Trophoblast cell (in vitro differentiated cells and primary cell): ENCODE data around the gene CTXN1.
A peak's percentile ranks its signal among the peaks of the same experiment; 100 is the strongest.

Experiments
- DNase-seq, 2 donors: peaks; one replicate each; pipeline ENCODE4 v3.0.0-alpha.2; 2016
- H2AFZ ChIP-seq: 2 replicates; pipeline ENCODE4 v1.6.1; 2013; ENCODE audit warnings: low read length, moderate library complexity, mild to moderate bottlenecking; ENCODE audit not compliant: insufficient read depth, poor library complexity
- H2AK5ac ChIP-seq: 2 replicates; pipeline ENCODE4 v1.6.1; 2013; ENCODE audit warnings: mild to moderate bottlenecking, low read length
- H2BK120ac ChIP-seq: 2 replicates; pipeline ENCODE4 v1.6.1; 2013; ENCODE audit warnings: low read length, mild to moderate bottlenecking, moderate library complexity; ENCODE audit not compliant: insufficient read depth, poor library complexity
- H2BK12ac ChIP-seq: 2 replicates; pipeline ENCODE4 v1.6.1; 2013; ENCODE audit warnings: mild to moderate bottlenecking, low read length, moderate library complexity
- H2BK5ac ChIP-seq: 2 replicates; pipeline ENCODE4 v1.6.1; 2013; ENCODE audit warnings: low read length, low read depth, moderate library complexity, mild to moderate bottlenecking; ENCODE audit not compliant: poor library complexity
- H3K14ac ChIP-seq: 2 replicates; pipeline ENCODE4 v1.6.1; 2013; ENCODE audit warnings: mild to moderate bottlenecking, low read length
- H3K18ac ChIP-seq: 2 replicates; pipeline ENCODE4 v1.6.1; 2013; ENCODE audit warnings: mild to moderate bottlenecking, low read length
- H3K23ac ChIP-seq: 2 replicates; pipeline ENCODE4 v1.6.1; 2013; ENCODE audit warnings: low read length
- H3K27ac ChIP-seq: 2 replicates; pipeline ENCODE4 v1.5.1; 2013; ENCODE audit warnings: low read depth, mild to moderate bottlenecking, inconsistent platforms, low read length, moderate library complexity
- H3K27me3 ChIP-seq: 2 replicates; pipeline ENCODE4 v1.6.1; 2013; ENCODE audit warnings: inconsistent platforms, mild to moderate bottlenecking, low read length, moderate library complexity; ENCODE audit not compliant: insufficient read depth
- H3K36me3 ChIP-seq, 2 experiments: 1 replicate in 1 of 2; 2 replicates in 1 of 2; pipeline ENCODE4 v1.6.1; 2013; ENCODE audit warnings: low read length in 2 of 2, mild to moderate bottlenecking in 2 of 2, moderate library complexity in 1 of 2; ENCODE audit not compliant: insufficient read depth in 2 of 2, control insufficient read depth in 1 of 2
- H3K4ac ChIP-seq: 2 replicates; pipeline ENCODE4 v1.6.1; 2013; ENCODE audit warnings: low read depth, mild to moderate bottlenecking, low read length, moderate library complexity
- H3K4me1 ChIP-seq, 2 experiments: 1 replicate in 1 of 2; 2 replicates in 1 of 2; pipeline ENCODE4 v1.6.1; 2013; ENCODE audit warnings: low read length in 2 of 2, mild to moderate bottlenecking in 2 of 2, moderate library complexity in 1 of 2; ENCODE audit not compliant: insufficient read depth in 2 of 2, control insufficient read depth in 1 of 2
- H3K4me2 ChIP-seq: 2 replicates; pipeline ENCODE4 v1.6.1; 2013; ENCODE audit warnings: inconsistent platforms, mild to moderate bottlenecking, low read length, moderate library complexity
- H3K4me3 ChIP-seq: 2 replicates; pipeline ENCODE4 v1.5.1; 2013; ENCODE audit warnings: mild to moderate bottlenecking, low read depth, low read length, inconsistent platforms
- H3K79me1 ChIP-seq: one replicate; pipeline ENCODE4 v1.6.1; 2013; ENCODE audit warnings: low read length
- H3K79me2 ChIP-seq: 2 replicates; pipeline ENCODE4 v1.6.1; 2013; ENCODE audit warnings: low read length, mild to moderate bottlenecking; ENCODE audit not compliant: control insufficient read depth, insufficient read depth, poor library complexity
- H3K9ac ChIP-seq: 2 replicates; pipeline ENCODE4 v1.6.1; 2013; ENCODE audit warnings: mild to moderate bottlenecking, low read length
- H3K9me3 ChIP-seq: 2 replicates; pipeline ENCODE4 v1.6.1; 2013; ENCODE audit warnings: low read depth, mild to moderate bottlenecking, control low read depth, inconsistent platforms, low read length; ENCODE audit not compliant: insufficient read depth
- H4K12ac ChIP-seq: 2 replicates; pipeline ENCODE4 v1.6.1; 2013; ENCODE audit warnings: low read depth, mild to moderate bottlenecking, low read length, moderate library complexity
- H4K8ac ChIP-seq: 2 replicates; pipeline ENCODE4 v1.6.1; 2013; ENCODE audit warnings: low read depth, mild to moderate bottlenecking, low read length, moderate library complexity
- H4K91ac ChIP-seq: one replicate; pipeline ENCODE4 v1.6.1; 2013; ENCODE audit warnings: low read depth, mild to moderate bottlenecking, low read length, moderate library complexity
- WGBS: extraction: QIAGEN DNeasy Blood & Tissue Kit; methylation state at CpG from one replicate; pipeline ENCODE4 v1.1.7; 2013; ENCODE audit warnings: missing lambda C conversion rate; ENCODE audit not compliant: insufficient read length, insufficient coverage; ENCODE audit errors: extremely low coverage; 5-methylcytosine and 5-hydroxymethylcytosine counted together

Gene CTXN1

GRCh38 chr19:7912144-7912696 lies 13.7 kb downstream of the CTXN1 start:
- DNase-seq: peak in 1 of 2 donors; percentile 40
- no peak overlapping the region for H2BK5ac ChIP-seq
- no peak overlapping the region for H3K18ac ChIP-seq
- H4K12ac ChIP-seq: no peak overlapping the region
- H3K14ac ChIP-seq: no peak overlapping the region
- no peak overlapping the region for H2BK12ac ChIP-seq
- H3K27ac ChIP-seq: no peak overlapping the region
- H3K4ac ChIP-seq: no peak overlapping the region
- no peak overlapping the region for H3K4me3 ChIP-seq
- H3K9ac ChIP-seq: no peak overlapping the region
- peaks cover 8 to 11% of the 10 kb centered on the region in 2 experiments for H3K4me1 ChIP-seq
- H2AK5ac ChIP-seq: no peak overlapping the region
- H4K91ac ChIP-seq: no peak overlapping the region
- peaks cover 4% of the 10 kb centered on the region for H3K9me3 ChIP-seq
- no peaks in the 10 kb centered on the region for H3K79me1 ChIP-seq
- no peak overlapping the region for H2AFZ ChIP-seq
- no peak overlapping the region for H4K8ac ChIP-seq
- peaks cover 38 to 41% of the 10 kb centered on the region in 2 experiments for H3K36me3 ChIP-seq
- no peaks in the 10 kb centered on the region for H3K79me2 ChIP-seq
- peaks cover 19% of the 10 kb centered on the region for H3K27me3 ChIP-seq
- no peak overlapping the region for H2BK120ac ChIP-seq
- H3K4me2 ChIP-seq: no peak overlapping the region
- WGBS: no CpG with 5 or more reads among the region's 31 CpGs
- no peak overlapping the region for H3K23ac ChIP-seq

DNA sequence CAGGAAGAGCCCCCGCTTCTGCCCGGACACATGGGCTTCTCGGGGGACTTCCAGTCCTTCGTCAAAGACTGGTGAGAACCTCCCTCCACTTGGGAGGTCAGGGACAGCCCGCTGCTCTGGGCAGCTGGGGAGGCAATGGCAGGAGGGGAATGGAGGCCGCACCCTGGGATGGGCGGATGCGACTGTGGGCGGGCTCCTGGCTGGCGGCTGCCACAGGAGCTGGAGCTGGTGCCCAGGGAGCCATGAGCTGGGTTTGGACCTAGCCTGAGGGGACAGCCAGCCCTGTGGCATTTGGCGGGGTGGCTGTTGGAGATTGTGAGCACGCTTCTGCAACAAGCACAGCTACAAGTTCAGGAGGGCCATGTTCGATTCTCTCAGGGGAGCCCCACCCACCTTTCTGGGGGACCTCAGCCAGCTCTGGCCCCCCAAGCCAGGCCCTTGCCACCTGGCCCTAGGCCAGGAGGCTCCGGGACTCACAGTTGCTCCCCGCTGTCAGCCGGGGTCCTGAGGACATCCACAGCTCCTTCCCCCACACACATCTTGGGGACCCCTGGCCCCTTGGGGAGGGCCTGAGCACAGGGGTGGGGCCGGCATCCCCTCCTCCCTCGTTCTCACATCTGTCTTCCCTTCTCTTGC lies 14.3 kb downstream of the CTXN1 start:
- no peak overlapping the region for H3K9ac ChIP-seq
- H2AFZ ChIP-seq: no peak overlapping the region
- WGBS: no CpG with 5 or more reads among the region's 18 CpGs
- no peak overlapping the region for H3K4me2 ChIP-seq
- H2AK5ac ChIP-seq: no peak overlapping the region
- H3K27ac ChIP-seq: no peak overlapping the region
- H2BK120ac ChIP-seq: no peak overlapping the region
- no peak overlapping the region for H3K4me3 ChIP-seq
- no peak overlapping the region for H3K18ac ChIP-seq
- H3K23ac ChIP-seq: no peak overlapping the region
- H3K79me1 ChIP-seq: no peaks in the 10 kb centered on the region
- H3K4me1 ChIP-seq: peaks cover 6% of the 10 kb centered on the region in 2 experiments
- H3K14ac ChIP-seq: no peak overlapping the region
- peaks cover 13% of the 10 kb centered on the region for H3K27me3 ChIP-seq
- no peak overlapping the region for H4K8ac ChIP-seq
- peaks cover 39 to 44% of the 10 kb centered on the region in 2 experiments for H3K36me3 ChIP-seq
- no peak overlapping the region for H2BK12ac ChIP-seq
- no peak overlapping the region for H4K12ac ChIP-seq
- H2BK5ac ChIP-seq: no peak overlapping the region
- H3K79me2 ChIP-seq: no peaks in the 10 kb centered on the region
- H4K91ac ChIP-seq: no peak overlapping the region
- peaks cover 4% of the 10 kb centered on the region for H3K9me3 ChIP-seq
- no peak overlapping the region for H3K4ac ChIP-seq
- no peak for DNase-seq

DNA sequence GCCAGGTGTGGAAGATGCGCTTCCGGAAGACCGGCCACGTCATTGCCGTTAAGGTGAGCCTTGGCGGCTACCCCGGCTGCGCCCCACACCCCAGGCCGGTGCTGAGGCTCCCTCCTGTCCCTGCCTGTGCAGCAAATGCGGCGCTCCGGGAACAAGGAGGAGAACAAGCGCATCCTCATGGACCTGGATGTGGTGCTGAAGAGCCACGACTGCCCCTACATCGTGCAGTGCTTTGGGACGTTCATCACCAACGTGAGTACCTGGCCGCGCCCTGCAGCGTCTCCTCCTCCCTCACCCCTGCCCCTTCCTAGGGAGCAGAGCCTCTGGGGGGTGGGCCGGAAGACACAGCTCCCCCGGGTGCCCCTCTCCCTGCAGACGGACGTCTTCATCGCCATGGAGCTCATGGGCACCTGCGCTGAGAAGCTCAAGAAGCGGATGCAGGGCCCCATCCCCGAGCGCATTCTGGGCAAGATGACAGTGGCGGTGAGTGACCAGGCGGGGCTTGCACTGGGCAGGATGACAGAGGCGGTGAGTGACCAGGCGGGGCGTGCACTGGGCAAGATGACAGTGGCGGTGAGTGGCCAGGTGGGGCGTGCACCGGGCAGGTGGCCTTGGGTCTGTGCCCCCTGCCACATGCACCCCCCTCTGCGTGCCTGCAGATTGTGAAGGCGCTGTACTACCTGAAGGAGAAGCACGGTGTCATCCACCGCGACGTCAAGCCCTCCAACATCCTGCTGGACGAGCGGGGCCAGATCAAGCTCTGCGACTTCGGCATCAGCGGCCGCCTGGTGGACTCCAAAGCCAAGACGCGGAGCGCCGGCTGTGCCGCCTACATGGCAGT lies 15.4 kb downstream of the CTXN1 start:
- Histone ChIP-seq H2AK5ac (no peak overlapping the region), H3K9ac (no peak overlapping the region), H2BK12ac (no peak overlapping the region), H3K23ac (no peak overlapping the region), H2BK5ac (no peak overlapping the region), H3K18ac (no peak overlapping the region), H3K27me3 (peaks cover 2% of the 10 kb centered on the region), H2AFZ (no peak overlapping the region), H3K36me3 (peaks cover 43 to 50% of the 10 kb centered on the region in 2 experiments), H3K4ac (no peak overlapping the region), H4K8ac (no peak overlapping the region), H4K12ac (no peak overlapping the region), H3K4me1 (no peaks in the 10 kb centered on the region), H3K27ac (no peak overlapping the region), H3K9me3 (peaks cover 2% of the 10 kb centered on the region), H3K14ac (no peak overlapping the region), H3K4me3 (no peak overlapping the region), H3K4me2 (no peak overlapping the region), H2BK120ac (no peak overlapping the region), H3K79me1 (no peaks in the 10 kb centered on the region), H3K79me2 (no peaks in the 10 kb centered on the region), H4K91ac (no peak overlapping the region)
- WGBS: no CpG with 5 or more reads among the region's 54 CpGs
- DNase-seq: no peak

DNA sequence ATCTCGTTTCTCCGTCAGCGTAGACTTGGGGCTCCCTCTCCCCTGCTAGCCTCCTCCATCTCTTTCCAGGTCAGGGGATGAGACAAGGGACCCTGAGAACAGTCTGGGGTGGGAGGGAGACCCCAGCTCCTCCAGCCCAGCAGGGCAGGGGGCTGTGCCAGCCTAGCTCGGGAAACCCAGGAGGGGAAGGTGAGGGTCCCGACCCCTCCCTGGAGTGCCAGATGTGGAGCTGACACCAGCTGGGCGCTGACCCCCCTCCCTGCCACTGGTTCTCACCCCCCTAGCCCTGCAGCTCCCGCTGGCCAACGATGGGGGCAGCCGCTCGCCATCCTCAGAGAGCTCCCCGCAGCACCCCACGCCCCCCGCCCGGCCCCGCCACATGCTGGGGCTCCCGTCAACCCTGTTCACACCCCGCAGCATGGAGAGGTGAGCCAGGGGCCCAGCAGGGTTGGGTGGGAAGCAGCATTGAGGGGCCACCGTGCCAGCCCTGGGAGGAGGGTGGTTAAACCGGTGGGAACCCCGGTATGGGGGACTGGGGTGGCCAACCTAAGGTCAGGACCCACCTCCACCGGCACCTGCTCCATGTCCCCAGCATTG lies 16.4 kb downstream of the CTXN1 start:
- Histone ChIP-seq H4K91ac (no peak overlapping the region), H2BK12ac (no peak overlapping the region), H2BK120ac (no peak overlapping the region), H2AFZ (no peak overlapping the region), H3K18ac (no peak overlapping the region), H3K79me1 (peaks cover 1% of the 10 kb centered on the region), H3K14ac (no peak overlapping the region), H2AK5ac (no peak overlapping the region), H3K36me3 (peaks cover 43 to 48% of the 10 kb centered on the region in 2 experiments), H3K4ac (no peak overlapping the region), H3K23ac (no peak overlapping the region), H2BK5ac (no peak overlapping the region), H3K9ac (no peak overlapping the region), H3K27me3 (no peaks in the 10 kb centered on the region), H3K9me3 (peaks cover under 1% of the 10 kb centered on the region), H3K4me2 (no peak overlapping the region), H4K12ac (no peak overlapping the region), H3K79me2 (peaks cover 5% of the 10 kb centered on the region), H4K8ac (no peak overlapping the region), H3K27ac (no peak overlapping the region), H3K4me1 (peaks cover 3 to 6% of the 10 kb centered on the region in 2 experiments), H3K4me3 (no peak overlapping the region)
- WGBS: no CpG with 5 or more reads among the region's 21 CpGs
- no peak for DNase-seq
